ENCODE measurements around the gene ROPN1L. TPM values are rescaled to one million over a fixed set of nuclear protein-coding genes. Genes with fewer than 3 reads are reported as not detected.

ROPN1L gene
- total RNA-seq, 1 donor from 2014 or later, result not detected

DNA sequence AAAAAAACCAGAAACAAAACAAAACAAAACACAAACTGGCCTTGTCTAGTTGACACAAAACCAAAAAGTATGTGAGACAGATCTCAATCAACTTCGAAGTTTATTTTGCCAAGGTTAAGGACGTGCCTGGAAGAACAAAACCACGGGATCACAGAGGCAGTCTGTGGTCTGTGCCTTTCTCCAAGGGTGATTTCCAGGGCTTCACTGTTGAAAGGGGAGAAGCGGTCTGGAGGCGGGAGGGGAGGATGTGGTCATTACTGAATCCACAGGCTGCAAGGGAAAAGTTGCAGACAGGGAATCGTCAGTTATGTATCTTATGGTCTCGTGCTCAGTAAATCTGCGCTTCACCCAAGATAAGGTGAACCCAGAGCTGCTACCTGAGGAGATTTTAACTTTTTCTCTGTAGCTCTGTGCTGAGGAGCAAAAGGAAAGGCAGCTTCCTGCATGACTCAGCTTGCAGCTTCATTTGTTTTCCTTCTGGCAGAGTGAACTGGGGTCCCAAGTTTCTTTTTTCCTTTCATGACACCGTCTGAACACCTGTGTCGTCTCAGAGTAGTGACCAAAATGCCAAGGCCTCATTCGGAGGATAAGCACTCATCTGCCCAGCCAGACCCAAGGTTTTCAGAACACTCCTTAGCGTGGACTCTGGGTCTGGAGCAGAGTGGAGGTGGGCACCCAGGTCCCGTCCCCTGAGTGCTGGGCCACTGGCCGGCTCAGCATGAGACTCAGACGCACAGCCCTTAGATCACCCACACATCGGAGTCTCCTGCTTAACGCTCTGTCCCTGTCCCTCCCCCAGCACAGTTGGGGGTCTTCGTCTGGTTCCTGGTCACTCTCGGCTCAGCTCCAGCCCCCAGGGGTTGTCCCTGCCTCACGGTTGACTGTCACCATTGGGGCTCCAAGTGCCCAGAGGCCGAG lies 25.9 kb downstream of the ROPN1L start:
- Histone ChIP-seq H3K9me3 (ENCODE audit: low read depth) (no peaks in the 10 kb centered on the region), H3K9ac (no peak overlapping the region), H3K27ac (no peak overlapping the region), H2AFZ (replicated peaks) (no peak overlapping the region), H4K20me1 (ENCODE audit: low read depth) (no peaks in the 10 kb centered on the region), H3K4me2 (no peak overlapping the region), H3K4me3 (no peak overlapping the region), H3K36me3 (no peaks in the 10 kb centered on the region), H3K27me3 (no peaks in the 10 kb centered on the region), H3K4me1 (no peaks in the 10 kb centered on the region), H3F3A (ENCODE audit: low read depth) (no peaks in the 10 kb centered on the region), H3K79me2 (ENCODE audit: low read depth) (no peaks in the 10 kb centered on the region)
- peaks cover 2% of the 10 kb centered on the region for H3K9me3 Mint-ChIP-seq
- H3K27ac Mint-ChIP-seq, result peak overlapping the region; percentile 74
- H3K4me1 Mint-ChIP-seq, result peaks cover 28% of the 10 kb centered on the region
- no peak overlapping the region for H3K4me3 Mint-ChIP-seq
- DNase-seq (ENCODE audit: low spot score), result peak; percentile 37
- TF ChIP-seq, protein P1, sequence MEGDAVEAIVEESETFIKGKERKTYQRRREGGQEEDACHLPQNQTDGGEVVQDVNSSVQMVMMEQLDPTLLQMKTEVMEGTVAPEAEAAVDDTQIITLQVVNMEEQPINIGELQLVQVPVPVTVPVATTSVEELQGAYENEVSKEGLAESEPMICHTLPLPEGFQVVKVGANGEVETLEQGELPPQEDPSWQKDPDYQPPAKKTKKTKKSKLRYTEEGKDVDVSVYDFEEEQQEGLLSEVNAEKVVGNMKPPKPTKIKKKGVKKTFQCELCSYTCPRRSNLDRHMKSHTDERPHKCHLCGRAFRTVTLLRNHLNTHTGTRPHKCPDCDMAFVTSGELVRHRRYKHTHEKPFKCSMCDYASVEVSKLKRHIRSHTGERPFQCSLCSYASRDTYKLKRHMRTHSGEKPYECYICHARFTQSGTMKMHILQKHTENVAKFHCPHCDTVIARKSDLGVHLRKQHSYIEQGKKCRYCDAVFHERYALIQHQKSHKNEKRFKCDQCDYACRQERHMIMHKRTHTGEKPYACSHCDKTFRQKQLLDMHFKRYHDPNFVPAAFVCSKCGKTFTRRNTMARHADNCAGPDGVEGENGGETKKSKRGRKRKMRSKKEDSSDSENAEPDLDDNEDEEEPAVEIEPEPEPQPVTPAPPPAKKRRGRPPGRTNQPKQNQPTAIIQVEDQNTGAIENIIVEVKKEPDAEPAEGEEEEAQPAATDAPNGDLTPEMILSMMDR (IDR thresholded peaks at IDR 0.05), result no peak
- TF ChIP-seq EZH2 (IDR thresholded peaks at IDR 0.05), result no peak
- no peak for TF ChIP-seq EZH2phosphoT487 (IDR thresholded peaks at IDR 0.05)
- peaks cover 3% of the 10 kb centered on the region for H3K36me3 Mint-ChIP-seq
- H3K27me3 Mint-ChIP-seq (ENCODE audit: insufficient read depth, low read depth), result peaks cover 3% of the 10 kb centered on the region

DNA sequence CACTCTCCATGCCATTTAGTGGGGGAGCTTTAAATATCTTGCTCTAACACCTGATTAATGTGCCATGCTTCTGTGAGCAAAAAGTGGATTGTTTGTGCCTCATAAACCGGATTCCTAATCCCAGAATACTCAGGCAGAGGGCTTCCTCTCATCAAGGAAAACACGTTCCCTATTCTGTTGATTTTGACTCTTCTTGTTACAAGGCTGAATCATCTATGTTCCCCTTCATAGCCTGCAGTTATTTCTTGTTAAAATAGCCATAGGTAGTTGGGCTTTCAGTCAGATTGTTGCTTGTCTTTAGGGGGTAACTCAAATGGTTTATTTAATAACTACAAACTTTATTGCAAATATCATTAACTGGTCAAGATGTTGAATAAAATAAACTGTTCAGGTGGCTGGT lies 26.6 kb downstream of the ROPN1L start:
- Histone ChIP-seq H3K27ac (no peak overlapping the region), H3K4me2 (no peak overlapping the region), H3K27me3 (no peaks in the 10 kb centered on the region), H3K4me1 (no peaks in the 10 kb centered on the region), H4K20me1 (ENCODE audit: low read depth) (no peaks in the 10 kb centered on the region), H3F3A (ENCODE audit: low read depth) (no peaks in the 10 kb centered on the region), H3K4me3 (no peak overlapping the region), H3K9me3 (ENCODE audit: low read depth) (no peaks in the 10 kb centered on the region), H3K36me3 (no peaks in the 10 kb centered on the region), H3K79me2 (ENCODE audit: low read depth) (no peaks in the 10 kb centered on the region), H3K9ac (no peak overlapping the region), H2AFZ (replicated peaks) (no peak overlapping the region)
- Mint-ChIP-seq H3K27ac (peak overlapping the region; percentile 63), H3K9me3 (peaks cover 4% of the 10 kb centered on the region), H3K4me1 (peaks cover 28% of the 10 kb centered on the region), H3K27me3 (ENCODE audit: insufficient read depth, low read depth) (peaks cover 3% of the 10 kb centered on the region), H3K4me3 (no peak overlapping the region), H3K36me3 (peaks cover 3% of the 10 kb centered on the region)
- no peak for TF ChIP-seq EZH2phosphoT487 (IDR thresholded peaks at IDR 0.05)
- no peak for TF ChIP-seq EZH2 (IDR thresholded peaks at IDR 0.05)
- TF ChIP-seq, protein P1 (IDR thresholded peaks at IDR 0.05), result no peak
- no peak for DNase-seq (ENCODE audit: low spot score)

DNA sequence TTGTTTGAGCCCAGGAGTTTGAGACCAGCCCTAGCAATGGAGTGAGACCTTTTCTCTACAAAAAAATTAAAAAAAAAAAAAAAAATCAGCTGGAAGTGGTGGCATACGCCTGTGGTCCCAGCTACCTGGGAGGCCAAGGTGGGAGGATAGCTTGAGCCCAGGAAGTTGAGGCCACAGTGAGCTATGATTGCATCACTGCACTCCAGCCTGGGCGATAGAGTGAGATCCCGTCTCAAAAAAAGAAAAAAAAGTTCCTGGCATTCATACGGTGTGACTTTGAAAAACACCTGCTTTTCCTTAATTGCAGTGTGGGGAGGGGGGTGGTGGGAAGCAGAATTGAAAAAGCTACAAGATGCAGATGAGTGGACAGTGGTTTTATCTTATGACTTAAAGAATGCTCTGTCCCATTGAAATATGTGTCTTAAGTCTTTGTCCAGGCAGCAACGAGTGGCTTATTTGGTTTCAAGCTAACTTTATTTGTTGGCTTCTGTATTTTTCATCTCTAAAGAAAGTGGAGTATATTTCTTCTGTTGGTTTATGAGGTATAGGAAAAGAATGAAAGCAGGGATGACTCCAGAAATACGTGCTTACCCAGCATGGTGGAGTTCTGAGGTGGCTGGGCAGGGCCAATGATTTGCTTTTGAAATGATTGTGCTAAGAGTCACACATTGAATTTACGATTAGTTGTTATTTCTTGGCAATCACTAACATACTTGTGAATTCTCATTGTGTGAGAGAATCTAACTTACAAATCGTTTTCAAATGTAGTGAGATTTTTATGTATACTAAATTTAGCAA lies 27.8 kb downstream of the ROPN1L start:
- no peak overlapping the region for H3K4me3 ChIP-seq
- H3K36me3 ChIP-seq, result no peaks in the 10 kb centered on the region
- no peak for DNase-seq (ENCODE audit: low spot score)
- H3K27ac Mint-ChIP-seq, result no peak overlapping the region
- no peak overlapping the region for H2AFZ ChIP-seq (replicated peaks)
- H3K27me3 ChIP-seq, result no peaks in the 10 kb centered on the region
- no peaks in the 10 kb centered on the region for H3K4me1 ChIP-seq
- H3K27ac ChIP-seq, result no peak overlapping the region
- no peaks in the 10 kb centered on the region for H3F3A ChIP-seq (ENCODE audit: low read depth)
- H3K79me2 ChIP-seq (ENCODE audit: low read depth), result no peaks in the 10 kb centered on the region
- no peaks in the 10 kb centered on the region for H4K20me1 ChIP-seq (ENCODE audit: low read depth)
- peaks cover 3% of the 10 kb centered on the region for H3K36me3 Mint-ChIP-seq
- peaks cover 28% of the 10 kb centered on the region for H3K4me1 Mint-ChIP-seq
- peaks cover 7% of the 10 kb centered on the region for H3K9me3 Mint-ChIP-seq
- no peak overlapping the region for H3K4me2 ChIP-seq
- no peaks in the 10 kb centered on the region for H3K9me3 ChIP-seq (ENCODE audit: low read depth)
- TF ChIP-seq EZH2 (IDR thresholded peaks at IDR 0.05) (no peak), EZH2phosphoT487 (IDR thresholded peaks at IDR 0.05) (no peak)
- TF ChIP-seq, protein P1 (IDR thresholded peaks at IDR 0.05), result no peak
- no peak overlapping the region for H3K9ac ChIP-seq
- no peak overlapping the region for H3K4me3 Mint-ChIP-seq
- peaks cover 3% of the 10 kb centered on the region for H3K27me3 Mint-ChIP-seq (ENCODE audit: insufficient read depth, low read depth)

All from neural progenitor cell (in vitro differentiated cells).